Effector memory CD8-positive, alpha-beta T cell (primary cell): Measurements from ENCODE around the gene MYO16.

Experiments
- ATAC-seq: fragments of 150-1000 bp; cut with Tn5 transposase; replicated peaks from 2 replicates; pipeline ENCODE4 v1.10.0; 2021; ENCODE audit warnings: mild to moderate bottlenecking, moderate library complexity
- DNase-seq, 3 experiments: peaks; one replicate each; pipeline ENCODE4 v3.0.0; 2021
- H3K27ac Mint-ChIP-seq, 2 donors: one replicate each; pipeline ENCODE4 v1.8.0; 2022; ENCODE audit warnings: mild to moderate bottlenecking in 2 of 2, mixed read lengths in 2 of 2, moderate library complexity in 2 of 2
- H3K27me3 Mint-ChIP-seq, 2 donors: one replicate each; pipeline ENCODE4 v1.8.0; 2022; ENCODE audit warnings: mixed read lengths in 2 of 2
- H3K36me3 Mint-ChIP-seq: one replicate; pipeline ENCODE4 v1.8.0; 2022; ENCODE audit warnings: mild to moderate bottlenecking, moderate library complexity, mixed read lengths; ENCODE audit not compliant: insufficient read depth
- H3K4me1 Mint-ChIP-seq, 2 donors: one replicate each; pipeline ENCODE4 v1.8.0; 2022; ENCODE audit warnings: low read depth in 2 of 2, mixed read lengths in 2 of 2
- H3K4me3 Mint-ChIP-seq, 2 donors: one replicate each; pipeline ENCODE4 v1.8.0; 2022; ENCODE audit warnings: mild to moderate bottlenecking in 2 of 2, mixed read lengths in 2 of 2, moderate library complexity in 2 of 2
- H3K9me3 Mint-ChIP-seq, 2 donors: one replicate each; pipeline ENCODE4 v1.8.0; 2022; ENCODE audit warnings: mixed read lengths in 2 of 2

MYO16 gene

DNA sequence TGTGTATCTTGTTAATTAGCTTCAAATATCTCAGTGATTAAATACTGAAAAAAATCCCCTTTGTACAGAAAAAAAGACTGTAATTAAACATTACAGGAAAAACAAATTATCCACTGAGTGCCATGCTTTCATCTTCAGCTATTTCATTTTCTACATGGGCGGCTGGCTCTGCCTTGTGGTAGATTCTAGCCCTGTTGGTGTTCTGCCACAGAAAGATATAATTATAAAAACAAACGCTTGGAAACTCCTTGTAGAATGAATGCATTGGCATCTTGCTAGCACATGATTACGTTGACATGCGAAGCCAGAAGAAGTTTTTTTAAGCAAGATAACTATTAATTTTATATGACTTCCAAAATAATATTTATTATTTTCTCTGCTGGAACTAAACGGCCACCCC, 496.8 kb downstream of the MYO16 start:
- Mint-ChIP-seq H3K4me1 (no peaks in the 10 kb centered on the region), H3K9me3 (peaks cover 0 to 3% of the 10 kb centered on the region in 2 donors), H3K4me3 (no peak overlapping the region), H3K27ac (no peak overlapping the region), H3K36me3 (no peaks in the 10 kb centered on the region), H3K27me3 (no peaks in the 10 kb centered on the region)
- DNase-seq, result no peak
- ATAC-seq, result no peak

DNA sequence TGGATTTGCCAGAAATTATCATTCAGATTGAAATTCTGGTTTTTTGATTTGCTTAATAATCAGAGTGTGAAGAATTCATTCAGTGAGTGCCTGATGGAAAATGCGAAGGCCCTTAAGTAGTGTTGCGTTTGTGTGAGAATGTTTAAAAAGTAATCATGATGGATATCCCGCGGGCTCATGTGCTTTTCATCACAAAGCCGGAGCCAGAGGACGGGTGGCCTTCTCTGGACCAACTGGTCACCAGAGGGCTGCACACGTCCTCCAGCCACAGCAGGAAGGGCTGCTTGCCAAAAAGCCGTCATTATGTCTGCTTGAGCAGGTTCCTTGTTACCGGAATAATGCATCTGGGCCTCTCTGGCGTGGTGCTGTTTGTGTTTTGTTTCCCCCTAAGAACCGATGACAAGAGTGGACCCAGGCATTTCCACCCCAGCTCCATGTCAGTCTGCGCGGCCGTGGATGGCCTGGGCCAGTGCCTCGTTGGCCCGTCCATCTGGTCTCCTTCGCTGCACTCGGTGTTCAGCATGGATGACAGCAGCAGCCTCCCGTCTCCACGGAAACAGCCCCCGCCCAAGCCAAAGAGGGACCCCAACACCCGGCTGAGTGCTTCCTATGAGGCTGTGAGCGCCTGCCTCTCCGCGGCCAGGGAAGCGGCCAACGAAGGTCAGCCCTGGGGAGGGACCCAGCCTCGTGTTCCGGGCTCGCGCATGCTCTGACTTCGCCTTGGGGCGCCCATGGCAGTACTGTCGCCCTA, 497.7 kb downstream of the MYO16 start:
- Mint-ChIP-seq H3K27me3 (no peaks in the 10 kb centered on the region), H3K4me3 (no peak overlapping the region), H3K27ac (no peak overlapping the region), H3K9me3 (peaks cover 0 to 3% of the 10 kb centered on the region in 2 donors), H3K4me1 (no peaks in the 10 kb centered on the region), H3K36me3 (no peaks in the 10 kb centered on the region)
- DNase-seq (no peak), ATAC-seq (no peak)

DNA sequence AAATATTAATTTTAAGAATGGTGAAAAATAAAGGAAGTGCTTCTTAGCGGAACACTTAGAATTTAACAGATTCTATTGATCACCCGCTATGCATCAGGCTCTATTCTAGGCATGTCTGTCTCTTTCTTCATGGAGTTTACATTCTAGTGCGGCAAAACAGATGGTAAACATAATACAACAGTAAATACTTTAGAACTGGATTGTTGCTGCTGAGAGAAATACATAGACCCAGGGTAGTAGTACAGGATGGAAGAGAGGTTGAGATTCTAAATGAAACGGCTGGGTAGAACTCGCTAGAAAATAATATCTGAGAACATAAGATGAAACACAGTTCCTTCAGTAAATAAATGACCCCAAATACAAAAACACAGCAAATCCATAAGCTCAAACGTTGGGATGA, 498.7 kb downstream of the MYO16 start:
- ATAC-seq, result no peak
- peaks cover 0 to 3% of the 10 kb centered on the region in 2 donors for H3K9me3 Mint-ChIP-seq
- H3K36me3 Mint-ChIP-seq, result no peaks in the 10 kb centered on the region
- H3K27ac Mint-ChIP-seq, result no peak overlapping the region
- DNase-seq, result no peak
- no peak overlapping the region for H3K4me3 Mint-ChIP-seq
- no peaks in the 10 kb centered on the region for H3K4me1 Mint-ChIP-seq
- no peaks in the 10 kb centered on the region for H3K27me3 Mint-ChIP-seq

DNA sequence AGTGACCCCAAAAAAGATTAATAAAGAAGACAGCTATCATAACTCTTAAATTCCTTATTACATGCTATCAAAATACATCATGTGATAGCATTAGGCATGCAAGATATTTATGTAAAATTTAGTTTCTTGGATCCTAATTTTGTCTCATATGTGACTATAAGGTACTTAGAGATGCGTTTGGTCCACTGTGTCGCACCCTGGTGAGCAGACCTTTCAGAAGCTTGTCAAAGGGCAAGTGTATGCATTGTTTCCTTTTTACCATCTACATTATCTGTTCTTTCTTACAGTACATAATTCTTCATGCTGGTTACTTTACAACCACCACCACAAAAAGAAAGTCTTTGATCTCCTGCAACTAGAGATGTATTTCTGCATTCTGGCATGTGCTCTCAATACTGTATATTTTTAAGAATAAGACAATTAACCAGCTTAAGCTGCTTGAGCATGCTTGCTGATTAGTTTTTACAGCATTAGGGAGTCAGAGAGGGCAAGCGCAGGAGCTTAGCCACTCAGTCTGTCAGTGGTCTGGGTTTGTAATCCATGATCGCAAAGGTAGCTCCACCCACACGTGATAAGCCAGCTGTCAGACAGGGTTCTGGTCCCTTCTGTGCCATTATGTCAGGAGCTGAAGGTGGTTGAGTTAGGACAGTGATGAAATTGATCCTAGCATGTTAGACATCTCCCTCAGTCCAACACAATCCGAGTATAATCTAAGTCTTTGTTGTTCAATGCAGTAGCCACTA, 500.9 kb downstream of the MYO16 start:
- no peak overlapping the region for H3K27ac Mint-ChIP-seq
- no peak overlapping the region for H3K4me3 Mint-ChIP-seq
- H3K36me3 Mint-ChIP-seq, result no peaks in the 10 kb centered on the region

DNA sequence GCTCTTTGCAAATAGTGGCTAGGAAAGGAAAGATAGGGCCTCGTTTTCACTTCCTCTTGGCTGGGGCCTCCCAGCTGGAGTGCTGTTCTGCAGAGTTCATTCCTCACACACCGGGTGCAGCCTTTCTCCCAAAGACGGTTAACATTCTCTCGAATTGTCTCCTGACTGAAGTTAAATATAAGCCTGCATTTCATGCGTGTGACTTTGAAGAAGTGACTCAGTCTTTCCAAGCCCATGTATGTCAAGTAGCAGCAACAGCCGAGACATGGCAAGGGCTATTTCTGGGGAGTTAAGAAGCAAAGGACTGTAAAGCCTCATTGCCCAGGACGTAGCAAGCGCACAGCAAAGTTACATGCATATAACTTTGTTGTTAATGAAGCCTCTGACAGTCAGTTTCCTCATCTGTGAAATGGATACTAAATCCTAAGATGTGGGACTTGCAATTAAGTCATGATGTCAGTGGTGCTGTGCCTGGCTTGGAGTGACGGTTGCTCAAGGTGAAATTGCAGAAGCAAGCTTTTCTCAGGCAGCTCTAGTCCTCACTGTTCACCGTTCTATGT, 502.4 kb downstream of the MYO16 start:
- Mint-ChIP-seq H3K4me3 (no peak overlapping the region), H3K9me3 (peaks cover 0 to 3% of the 10 kb centered on the region in 2 donors), H3K27ac (no peak overlapping the region), H3K27me3 (no peaks in the 10 kb centered on the region), H3K4me1 (no peaks in the 10 kb centered on the region), H3K36me3 (no peaks in the 10 kb centered on the region)
- no peak for DNase-seq
- ATAC-seq, result no peak

More for the DNA sequence above, 500.9 kb downstream of the MYO16 start:
- H3K4me1 Mint-ChIP-seq, result no peaks in the 10 kb centered on the region
- no peaks in the 10 kb centered on the region for H3K27me3 Mint-ChIP-seq
- DNase-seq, result no peak
- no peak for ATAC-seq
- H3K9me3 Mint-ChIP-seq, result peaks cover 0 to 3% of the 10 kb centered on the region in 2 donors

DNA sequence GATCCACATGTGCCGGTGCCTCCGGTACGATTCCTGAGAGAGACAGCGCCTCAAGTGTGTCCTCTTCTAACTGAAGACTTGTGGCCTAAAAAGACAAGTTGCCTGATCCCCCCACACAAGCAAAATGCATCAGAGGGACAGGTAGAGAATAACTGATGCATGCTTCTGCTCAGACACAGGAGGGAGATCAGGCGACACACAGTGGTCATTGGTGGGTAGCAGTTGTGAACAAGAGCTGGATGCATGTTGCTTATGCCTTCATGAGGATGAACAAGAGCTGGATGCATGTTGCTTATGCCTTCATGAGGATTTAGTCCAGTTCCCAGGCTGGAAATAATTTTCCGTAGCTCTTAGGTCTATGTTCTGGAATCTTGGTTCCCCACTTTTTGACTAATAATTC, 505.6 kb downstream of the MYO16 start:
- no peak for DNase-seq
- ATAC-seq, result no peak
- Mint-ChIP-seq H3K9me3 (peaks cover 0 to 3% of the 10 kb centered on the region in 2 donors), H3K4me1 (no peaks in the 10 kb centered on the region), H3K36me3 (peaks cover 2% of the 10 kb centered on the region), H3K27me3 (peaks cover 0 to 8% of the 10 kb centered on the region in 2 donors), H3K4me3 (no peak overlapping the region), H3K27ac (no peak overlapping the region)

DNA sequence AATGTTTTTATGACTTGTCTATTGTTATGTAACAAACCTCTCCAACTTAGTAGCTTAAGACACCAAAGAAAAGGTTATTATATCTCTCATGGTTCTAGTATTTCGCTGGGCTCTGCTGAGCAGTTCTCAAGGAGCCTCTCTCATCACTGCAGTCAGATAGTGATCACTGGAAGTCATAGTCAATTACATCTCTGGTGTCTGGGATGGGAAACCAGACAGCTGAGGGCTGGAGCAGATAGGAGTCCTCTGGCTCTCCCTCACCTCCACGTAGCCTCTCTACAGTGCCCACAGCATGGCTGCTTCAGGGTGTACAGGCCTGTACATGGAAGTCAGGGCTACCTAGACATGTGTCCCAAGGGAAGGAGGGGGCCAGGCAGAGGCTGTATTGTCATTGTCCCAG, 507.5 kb downstream of the MYO16 start:
- Mint-ChIP-seq H3K9me3 (peaks cover 0 to 3% of the 10 kb centered on the region in 2 donors), H3K4me1 (no peaks in the 10 kb centered on the region), H3K27me3 (peaks cover 0 to 18% of the 10 kb centered on the region in 2 donors), H3K36me3 (peaks cover 2% of the 10 kb centered on the region), H3K27ac (no peak overlapping the region), H3K4me3 (no peak overlapping the region)
- no peak for ATAC-seq
- no peak for DNase-seq

DNA sequence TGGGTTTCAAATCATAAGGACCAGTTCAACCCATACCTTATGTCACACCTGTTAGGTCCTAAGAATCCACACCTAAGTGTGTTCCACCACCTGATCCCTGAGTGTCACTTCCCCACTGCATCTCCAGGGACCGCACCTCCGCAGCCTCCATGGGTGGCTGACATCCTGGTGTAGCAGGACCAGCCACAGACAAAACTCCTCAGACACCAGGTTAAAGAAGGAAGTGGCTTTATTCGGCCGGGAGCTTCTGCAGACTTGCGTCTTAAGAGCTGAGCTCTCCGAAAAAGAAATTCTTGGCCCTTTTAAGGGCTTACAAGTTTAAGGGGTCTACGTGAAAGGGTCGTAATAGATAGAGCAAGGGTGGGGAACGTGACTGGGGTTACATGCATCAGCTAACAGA, 509.9 kb downstream of the MYO16 start:
- Mint-ChIP-seq H3K36me3 (peaks cover 2% of the 10 kb centered on the region), H3K4me1 (no peaks in the 10 kb centered on the region)

DNA sequence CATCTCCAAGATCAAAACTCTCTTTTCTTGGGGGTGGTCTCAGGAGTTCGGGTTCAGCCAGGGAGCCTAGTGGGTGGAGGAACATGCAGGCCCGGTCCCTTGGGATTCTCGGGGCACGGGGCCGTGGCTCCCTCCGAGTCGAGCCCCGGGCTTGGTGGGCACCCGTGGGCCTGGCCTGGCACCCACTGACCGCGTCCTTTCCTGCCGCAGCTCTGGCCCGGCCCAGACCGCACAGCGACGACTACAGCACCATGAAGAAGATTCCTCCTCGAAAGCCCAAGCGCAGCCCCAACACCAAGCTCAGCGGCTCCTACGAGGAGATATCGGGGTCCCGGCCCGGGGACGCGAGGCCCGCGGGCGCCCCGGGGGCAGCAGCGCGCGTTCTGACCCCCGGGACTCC, 510.6 kb downstream of the MYO16 start:
- H3K4me1 Mint-ChIP-seq, result no peaks in the 10 kb centered on the region
- no peak overlapping the region for H3K4me3 Mint-ChIP-seq
- peaks cover 0 to 29% of the 10 kb centered on the region in 2 donors for H3K27me3 Mint-ChIP-seq
- peaks cover 2% of the 10 kb centered on the region for H3K36me3 Mint-ChIP-seq
- DNase-seq (no peak), ATAC-seq (no peak)
- no peak overlapping the region for H3K27ac Mint-ChIP-seq
- peaks cover 0 to 3% of the 10 kb centered on the region in 2 donors for H3K9me3 Mint-ChIP-seq

More for the DNA sequence above, 509.9 kb downstream of the MYO16 start:
- ATAC-seq (no peak), DNase-seq (no peak)
- Mint-ChIP-seq H3K4me3 (no peak overlapping the region), H3K27me3 (peaks cover 0 to 29% of the 10 kb centered on the region in 2 donors), H3K9me3 (peaks cover 0 to 3% of the 10 kb centered on the region in 2 donors), H3K27ac (no peak overlapping the region)

DNA sequence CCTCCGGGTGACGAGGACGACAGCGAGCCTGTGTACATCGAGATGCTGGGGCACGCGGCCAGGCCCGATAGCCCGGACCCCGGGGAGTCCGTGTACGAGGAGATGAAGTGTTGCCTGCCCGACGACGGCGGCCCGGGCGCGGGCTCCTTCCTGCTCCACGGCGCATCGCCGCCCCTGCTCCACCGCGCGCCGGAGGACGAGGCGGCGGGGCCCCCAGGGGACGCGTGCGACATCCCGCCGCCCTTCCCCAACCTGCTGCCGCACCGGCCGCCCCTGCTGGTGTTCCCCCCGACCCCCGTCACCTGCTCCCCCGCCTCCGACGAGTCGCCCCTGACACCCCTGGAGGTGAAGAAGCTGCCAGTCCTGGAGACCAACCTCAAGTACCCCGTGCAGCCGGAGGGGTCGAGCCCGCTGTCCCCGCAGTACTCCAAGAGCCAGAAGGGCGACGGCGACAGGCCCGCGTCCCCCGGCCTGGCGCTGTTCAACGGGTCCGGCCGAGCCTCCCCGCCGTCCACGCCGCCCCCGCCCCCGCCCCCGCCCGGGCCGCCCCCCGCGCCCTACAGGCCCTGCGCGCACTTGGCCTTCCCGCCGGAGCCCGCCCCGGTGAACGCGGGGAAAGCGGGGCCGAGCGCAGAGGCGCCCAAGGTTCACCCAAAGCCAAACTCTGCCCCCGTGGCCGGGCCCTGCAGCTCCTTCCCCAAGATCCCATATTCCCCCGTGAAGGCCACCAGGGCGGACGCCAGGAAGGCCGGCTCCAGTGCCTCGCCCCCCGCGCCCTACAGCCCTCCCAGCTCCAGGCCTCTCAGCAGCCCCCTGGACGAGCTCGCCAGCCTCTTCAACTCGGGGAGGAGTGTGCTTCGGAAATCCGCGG, 511.3 kb downstream of the MYO16 start:
- Mint-ChIP-seq H3K27ac (no peak overlapping the region), H3K36me3 (peaks cover 2% of the 10 kb centered on the region), H3K9me3 (peaks cover 0 to 4% of the 10 kb centered on the region in 2 donors), H3K27me3 (peaks cover 0 to 29% of the 10 kb centered on the region in 2 donors), H3K4me3 (no peak overlapping the region), H3K4me1 (no peaks in the 10 kb centered on the region)
- ATAC-seq (no peak), DNase-seq (no peak)

DNA sequence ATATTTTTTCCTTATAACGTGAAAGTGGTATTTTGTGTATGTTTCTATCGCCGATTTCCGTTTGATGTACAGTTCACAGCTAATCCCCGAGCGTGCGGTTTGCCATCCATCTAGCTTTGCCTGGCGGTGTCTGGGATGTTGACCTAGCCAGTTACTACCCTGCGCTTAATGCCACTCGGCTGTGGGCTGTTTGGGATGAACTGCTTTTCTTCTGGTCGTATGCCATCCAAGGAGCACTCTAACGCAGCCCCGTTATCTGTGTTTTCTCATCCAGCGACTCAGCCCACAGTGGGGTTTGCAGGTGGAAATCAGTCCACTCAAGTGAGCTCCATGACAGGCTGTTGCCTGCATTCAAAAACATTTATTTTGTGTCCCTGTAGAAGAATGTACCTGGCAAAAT, 512.3 kb downstream of the MYO16 start:
- DNase-seq (no peak), ATAC-seq (no peak)
- H3K36me3 Mint-ChIP-seq, result peaks cover 2% of the 10 kb centered on the region
- peaks cover 0 to 29% of the 10 kb centered on the region in 2 donors for H3K27me3 Mint-ChIP-seq
- no peaks in the 10 kb centered on the region for H3K4me1 Mint-ChIP-seq
- H3K27ac Mint-ChIP-seq, result no peak overlapping the region
- H3K9me3 Mint-ChIP-seq, result peaks cover 0 to 4% of the 10 kb centered on the region in 2 donors
- no peak overlapping the region for H3K4me3 Mint-ChIP-seq

DNA sequence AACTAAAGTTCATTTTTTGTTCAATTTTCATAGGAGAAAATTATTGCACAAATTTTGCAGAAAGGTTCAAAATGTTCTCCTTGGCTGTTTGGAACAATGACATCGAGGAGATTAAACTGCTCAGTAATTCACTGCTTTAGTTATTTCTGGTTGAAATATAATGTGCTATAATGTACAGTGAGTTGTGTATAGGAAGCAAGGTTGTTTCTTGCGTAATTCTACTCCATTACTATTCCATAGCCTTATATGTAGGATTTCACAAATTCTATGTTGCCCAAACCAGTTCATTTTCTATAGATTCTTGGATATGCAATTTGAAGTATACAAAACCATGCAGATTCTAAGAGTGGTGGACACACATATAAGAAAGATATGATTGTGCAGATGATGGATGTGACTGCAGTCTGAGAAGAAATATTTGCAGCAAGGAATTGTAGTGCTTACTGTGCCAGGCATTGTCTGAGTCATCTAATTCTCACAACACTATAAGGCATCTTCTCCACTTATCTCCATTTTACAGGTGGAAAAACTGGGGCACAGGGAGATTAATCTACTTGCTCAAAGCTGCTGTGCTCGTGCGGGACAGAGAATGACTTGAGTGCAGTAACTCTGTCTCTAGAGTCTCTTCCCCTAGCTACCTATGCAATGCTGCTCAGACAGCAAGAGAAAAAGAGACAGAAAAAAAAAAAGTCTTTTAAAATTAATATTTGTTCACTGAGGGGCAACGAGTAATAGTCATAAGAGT, 515.5 kb downstream of the MYO16 start:
- no peak for ATAC-seq
- H3K27me3 Mint-ChIP-seq, result peaks cover 0 to 20% of the 10 kb centered on the region in 2 donors

More for the DNA sequence above, 515.5 kb downstream of the MYO16 start:
- DNase-seq, result no peak
- H3K36me3 Mint-ChIP-seq, result no peaks in the 10 kb centered on the region
- H3K27ac Mint-ChIP-seq, result no peak overlapping the region
- peaks cover 0 to 2% of the 10 kb centered on the region in 2 donors for H3K9me3 Mint-ChIP-seq
- no peaks in the 10 kb centered on the region for H3K4me1 Mint-ChIP-seq
- no peak overlapping the region for H3K4me3 Mint-ChIP-seq
